Mesodermal cell (in vitro differentiated cells): ENCODE results near the gene MRPL52.
"Not testable (repeated sequence)": the region's sequence is repeated elsewhere in the genome, so short reads cannot be mapped to it uniquely, and the experiment has no call there.

ENCODE experiments used
- H3K27ac ChIP-seq: 2 replicates; pipeline ENCODE4 v1.7.0; 2013; ENCODE audit warnings: mild to moderate bottlenecking, low read depth, low read length, moderate library complexity; ENCODE audit not compliant: severe bottlenecking
- H3K36me3 ChIP-seq: 2 replicates; pipeline ENCODE4 v1.7.1; 2013; ENCODE audit warnings: mild to moderate bottlenecking, low read length, moderate library complexity; ENCODE audit not compliant: control insufficient read depth, insufficient read depth
- H3K4me1 ChIP-seq: one replicate; pipeline ENCODE4 v1.7.1; 2013; ENCODE audit warnings: mild to moderate bottlenecking, low read length; ENCODE audit not compliant: insufficient read depth, control insufficient read depth, poor library complexity, severe bottlenecking
- H3K4me3 ChIP-seq: 2 replicates; pipeline ENCODE4 v1.7.0; 2013; ENCODE audit warnings: low read length, control low read depth, mild to moderate bottlenecking; ENCODE audit not compliant: insufficient read depth, poor library complexity, severe bottlenecking; ENCODE audit errors: extremely low read depth
- H3K9me3 ChIP-seq: 2 replicates; pipeline ENCODE4 v1.7.1; 2013; ENCODE audit warnings: mild to moderate bottlenecking, low read length, moderate library complexity; ENCODE audit not compliant: control insufficient read depth
- WGBS, 2 experiments: methylation state at CpG; one replicate each; pipeline ENCODE4 v1.1.5; 2013; ENCODE audit warnings: missing lambda C conversion rate in 2 of 2; ENCODE audit not compliant: insufficient coverage in 2 of 2; 5-methylcytosine and 5-hydroxymethylcytosine counted together

MRPL52 gene

GRCh38 chr14:22848351-22849164 lies 18.9 kb downstream of the MRPL52 start:
- Histone ChIP-seq H3K27ac (peak overlapping the region; percentile 87), H3K4me1 (peaks cover 37% of the 10 kb centered on the region), H3K9me3 (no peaks in the 10 kb centered on the region), H3K4me3 (no peak overlapping the region), H3K36me3 (peaks cover 34% of the 10 kb centered on the region)
- 73 to 78% methylated on average over 4 to 5 of the region's 12 CpGs for WGBS, 2 experiments

GRCh38 chr14:22849212-22849819 lies 19.6 kb downstream of the MRPL52 start:
- peaks cover 27% of the 10 kb centered on the region for H3K36me3 ChIP-seq

GRCh38 chr14:22850944-22851764 lies 21.5 kb downstream of the MRPL52 start:
- peaks cover 37% of the 10 kb centered on the region for H3K4me1 ChIP-seq
- H3K36me3 ChIP-seq: peaks cover 8% of the 10 kb centered on the region
- 87 to 91% methylated on average over 5 to 8 of the region's 9 CpGs for WGBS, 2 experiments
- no peaks in the 10 kb centered on the region for H3K9me3 ChIP-seq
- H3K4me3 ChIP-seq: no peak overlapping the region
- peak overlapping the region; percentile 78 for H3K27ac ChIP-seq

More at GRCh38 chr14:22849212-22849819, 19.6 kb downstream of the MRPL52 start:
- Histone ChIP-seq H3K4me1 (peaks cover 37% of the 10 kb centered on the region), H3K4me3 (no peak overlapping the region), H3K27ac (peak overlapping the region; percentile 87), H3K9me3 (no peaks in the 10 kb centered on the region)
- WGBS, 2 experiments: 85 to 87% methylated on average over 11 to 14 of the region's 19 CpGs

- whole genome bisulfite sequencing, 2 experiments: no CpG with 5 or more reads among the region's 12 CpGs
- H3K27ac ChIP-seq, H3K4me3 ChIP-seq, H3K9me3 ChIP-seq, H3K36me3 ChIP-seq: not testable (repeated sequence)
- H3K4me1 ChIP-seq: peaks cover 27% of the 10 kb centered on the region
Observed at GRCh38 chr14:22852178-22852577, 22.5 kb downstream of the MRPL52 start.

- no peak overlapping the region for H3K4me3 ChIP-seq
- no CpG with 5 or more reads among the region's 2 CpGs for WGBS, 2 experiments
- no peaks in the 10 kb centered on the region for H3K9me3 ChIP-seq
- no peak overlapping the region for H3K27ac ChIP-seq
- H3K36me3 ChIP-seq: no peaks in the 10 kb centered on the region
- peaks cover 26% of the 10 kb centered on the region for H3K4me1 ChIP-seq
Observed at GRCh38 chr14:22852599-22852939, 22.9 kb downstream of the MRPL52 start.

GRCh38 chr14:22852940-22853767 lies 23.5 kb downstream of the MRPL52 start:
- Histone ChIP-seq H3K4me3 (peak overlapping the region; percentile 26), H3K36me3 (no peaks in the 10 kb centered on the region), H3K4me1 (peaks cover 20% of the 10 kb centered on the region), H3K9me3 (no peaks in the 10 kb centered on the region), H3K27ac (no peak overlapping the region)
- WGBS, 2 experiments: 11 to 12% methylated on average over 8 to 18 of the region's 20 CpGs

GRCh38 chr14:22854296-22854695 lies 24.6 kb downstream of the MRPL52 start:
- H3K4me1 ChIP-seq: peaks cover 11% of the 10 kb centered on the region
- H3K36me3 ChIP-seq, H3K4me3 ChIP-seq, H3K27ac ChIP-seq, H3K9me3 ChIP-seq: not testable (repeated sequence)
- 89 to 90% methylated on average over 4 to 8 of the region's 11 CpGs for WGBS, 2 experiments

- H3K36me3 ChIP-seq: no peaks in the 10 kb centered on the region
- 90 to 98% methylated on average over 5 to 7 of the region's 8 CpGs for WGBS, 2 experiments
- peaks cover 11% of the 10 kb centered on the region for H3K4me1 ChIP-seq
- no peak overlapping the region for H3K4me3 ChIP-seq
- no peak overlapping the region for H3K27ac ChIP-seq
- no peaks in the 10 kb centered on the region for H3K9me3 ChIP-seq
Observed at GRCh38 chr14:22854963-22855724, 25.5 kb downstream of the MRPL52 start.

- no peaks in the 10 kb centered on the region for H3K9me3 ChIP-seq
- peaks cover 1% of the 10 kb centered on the region for H3K4me1 ChIP-seq
- WGBS, 2 experiments: 98 to 100% methylated on average over 3 of the region's 5 CpGs
- no peak overlapping the region for H3K4me3 ChIP-seq
- no peaks in the 10 kb centered on the region for H3K36me3 ChIP-seq
- H3K27ac ChIP-seq: no peak overlapping the region
Observed at GRCh38 chr14:22856428-22856827, 26.7 kb downstream of the MRPL52 start.
